Brain microvascular endothelial cell (primary cell): Measurements from ENCODE around the gene TFF1.

ENCODE experiments used
- DNase-seq: peaks from one replicate; pipeline ENCODE4 v3.0.0-alpha.2; 2020
- H3K27ac ChIP-seq: fragments of 250-450 bp; sonication (Bioruptor Pico); 2 replicates; pipeline ENCODE4 v1.5.1; 2020; ENCODE audit warnings: mild to moderate bottlenecking, moderate library complexity
- H3K27me3 ChIP-seq: fragments of 250-450 bp; sonication (Bioruptor Pico); replicated peaks from 2 replicates; pipeline ENCODE4 v1.5.1; 2020; ENCODE audit warnings: mild to moderate bottlenecking
- H3K36me3 ChIP-seq: fragments of 250-450 bp; sonication (Bioruptor Pico); replicated peaks from 2 replicates; pipeline ENCODE4 v1.5.1; 2020; ENCODE audit warnings: mild to moderate bottlenecking
- H3K4me3 ChIP-seq: 2 replicates; pipeline ENCODE4 v1.5.1; 2011; ENCODE audit warnings: low read depth, mild to moderate bottlenecking, control low read depth, low read length, moderate library complexity
- CTCF ChIP-seq: IDR thresholded peaks from 2 replicates; pipeline ENCODE4 v1.5.1; 2011; ENCODE audit warnings: low read depth, mild to moderate bottlenecking, moderate library complexity, low read length, control low read depth, inconsistent platforms; ENCODE audit errors: missing control alignments
- in situ Hi-C: cut with HindIII; loops from 2 replicates; pipeline ENCODE4 v1.10.0; 2017; ENCODE audit warnings: low sequenced_read_pairs, low pct_ligation_motif_present

Gene TFF1

GRCh38 chr21:42313501-42313969, 52.8 kb downstream of the TFF1 start:
- no peak for DNase-seq
- no peak for TF ChIP-seq CTCF
- in situ Hi-C loops = no loop called here
- H3K36me3 ChIP-seq = no peaks in the 10 kb centered on the region
- H3K27me3 ChIP-seq = no peaks in the 10 kb centered on the region
- no peak overlapping the region for H3K27ac ChIP-seq
- no peak overlapping the region for H3K4me3 ChIP-seq

- Histone ChIP-seq H3K4me3 (no peak overlapping the region), H3K36me3 (no peaks in the 10 kb centered on the region), H3K27me3 (no peaks in the 10 kb centered on the region), H3K27ac (no peak overlapping the region)
- in situ Hi-C loops = no loop called here
- TF ChIP-seq CTCF = no peak
- no peak for DNase-seq
Observed at GRCh38 chr21:42312626-42313104, 53.7 kb downstream of the TFF1 start.
